ENCODE data around the gene SLC25A12.

Gene SLC25A12

GRCh38 chr2:171819453-171819852 lies 74.6 kb downstream of the SLC25A12 start:
- Histone ChIP-seq H3K9me3 (ENCODE audit: control insufficient read depth, insufficient read depth, low read length) (no peaks in the 10 kb centered on the region), H3F3A (ENCODE audit: control insufficient read depth, insufficient read depth) (0 out of 2 replicates have a peak, but pooled peaks cover 2% of the 10 kb centered on the region), H3K4me1 (ENCODE audit: control insufficient read depth, low read length) (no peaks in the 10 kb centered on the region), H3K27me3 (ENCODE audit: control insufficient read depth, low read length) (no peaks in the 10 kb centered on the region), H3K4me3 (ENCODE audit: low read length) (no peak overlapping the region), H3K79me2 (ENCODE audit: control insufficient read depth, low read length) (no peaks in the 10 kb centered on the region), H3K27ac (ENCODE audit: low read depth, low read length) (no peak overlapping the region), H3K4me2 (ENCODE audit: low read length) (no peak overlapping the region), H4K20me1 (ENCODE audit: control insufficient read depth, insufficient read depth, low read depth, low read length) (no peaks in the 10 kb centered on the region), H3K9me2 (replicated peaks; ENCODE audit: control insufficient read depth, low read length) (no peaks in the 10 kb centered on the region), H3K36me3 (ENCODE audit: control insufficient read depth, low read length) (peaks cover 7% of the 10 kb centered on the region; the same call in 1 of the 2 replicates)
- TF ChIP-seq CTCF (IDR thresholded peaks at IDR 0.05; ENCODE audit: low read depth, low read length, poor library complexity, severe bottlenecking) (no peak), EZH2phosphoT487 (IDR thresholded peaks at IDR 0.05; ENCODE audit: borderline replicate concordance, low read length) (no peak)

- TF ChIP-seq CTCF (IDR thresholded peaks at IDR 0.05; ENCODE audit: low read depth, low read length, poor library complexity, severe bottlenecking) (no peak), EZH2phosphoT487 (IDR thresholded peaks at IDR 0.05; ENCODE audit: borderline replicate concordance, low read length) (no peak)
- Histone ChIP-seq H3K36me3 (ENCODE audit: control insufficient read depth, low read length) (peaks cover 16% of the 10 kb centered on the region), H3K27ac (ENCODE audit: low read depth, low read length) (no peak overlapping the region), H3K27me3 (ENCODE audit: control insufficient read depth, low read length) (no peaks in the 10 kb centered on the region), H3K4me1 (ENCODE audit: control insufficient read depth, low read length) (no peaks in the 10 kb centered on the region), H3F3A (ENCODE audit: control insufficient read depth, insufficient read depth) (0 out of 2 replicates have a peak, but pooled peaks cover 2% of the 10 kb centered on the region), H4K20me1 (ENCODE audit: control insufficient read depth, insufficient read depth, low read depth, low read length) (no peaks in the 10 kb centered on the region), H3K4me2 (ENCODE audit: low read length) (no peak overlapping the region), H3K4me3 (ENCODE audit: low read length) (no peak overlapping the region), H3K9me2 (replicated peaks; ENCODE audit: control insufficient read depth, low read length) (no peaks in the 10 kb centered on the region), H3K79me2 (ENCODE audit: control insufficient read depth, low read length) (no peaks in the 10 kb centered on the region), H3K9me3 (ENCODE audit: control insufficient read depth, insufficient read depth, low read length) (no peaks in the 10 kb centered on the region)
Measured at GRCh38 chr2:171814883-171815282, 79.2 kb downstream of the SLC25A12 start.

GRCh38 chr2:171814174-171814573 lies 79.9 kb downstream of the SLC25A12 start:
- H3K27ac ChIP-seq (ENCODE audit: low read depth, low read length): no peak overlapping the region

More at GRCh38 chr2:171814174-171814573, 79.9 kb downstream of the SLC25A12 start:
- H3K4me3 ChIP-seq (ENCODE audit: low read length): no peak overlapping the region
- H4K20me1 ChIP-seq (ENCODE audit: control insufficient read depth, insufficient read depth, low read depth, low read length): no peaks in the 10 kb centered on the region
- no peak for TF ChIP-seq CTCF (IDR thresholded peaks at IDR 0.05; ENCODE audit: low read depth, low read length, poor library complexity, severe bottlenecking)
- TF ChIP-seq EZH2phosphoT487 (IDR thresholded peaks at IDR 0.05; ENCODE audit: borderline replicate concordance, low read length): no peak
- H3K4me2 ChIP-seq (ENCODE audit: low read length): no peak overlapping the region
- peaks cover 23% of the 10 kb centered on the region for H3K36me3 ChIP-seq (ENCODE audit: control insufficient read depth, low read length)
- no peaks in the 10 kb centered on the region for H3K4me1 ChIP-seq (ENCODE audit: control insufficient read depth, low read length)
- no peaks in the 10 kb centered on the region for H3K9me2 ChIP-seq (replicated peaks; ENCODE audit: control insufficient read depth, low read length)
- no peaks in the 10 kb centered on the region for H3K9me3 ChIP-seq (ENCODE audit: control insufficient read depth, insufficient read depth, low read length)
- H3F3A ChIP-seq (ENCODE audit: control insufficient read depth, insufficient read depth): 0 out of 2 replicates have a peak, but pooled peaks cover 2% of the 10 kb centered on the region
- H3K27me3 ChIP-seq (ENCODE audit: control insufficient read depth, low read length): no peaks in the 10 kb centered on the region
- H3K79me2 ChIP-seq (ENCODE audit: control insufficient read depth, low read length): no peaks in the 10 kb centered on the region
